Fibroblast of skin of left quadriceps (primary cell): ENCODE results near the gene KANK4.
"Not testable (repeated sequence)": the region's sequence is repeated elsewhere in the genome, so short reads cannot be mapped to it uniquely, and the experiment has no call there.

ENCODE experiments used
- DNase-seq, 2 experiments: peaks; one replicate each; pipeline ENCODE4 v3.0.0-alpha.2; 2013; ENCODE audit warnings: low read depth in 2 of 2

The KANK4 gene

GRCh38 chr1:62237950-62238374 lies 81.3 kb downstream of the KANK4 start:
- no peak for DNase-seq

- no peak for DNase-seq
Observed at GRCh38 chr1:62237361-62237760, 81.9 kb downstream of the KANK4 start.

- DNase-seq, result no peak
Observed at GRCh38 chr1:62235576-62235975, 83.7 kb downstream of the KANK4 start.

GRCh38 chr1:62234688-62235087 lies 84.5 kb downstream of the KANK4 start:
- DNase-seq, result no peak

- DNase-seq, result no peak
Observed at GRCh38 chr1:62233926-62234450, 85.2 kb downstream of the KANK4 start.

GRCh38 chr1:62232871-62233278 lies 86.4 kb downstream of the KANK4 start:
- no peak for DNase-seq

GRCh38 chr1:62230718-62231117 lies 88.5 kb downstream of the KANK4 start:
- DNase-seq, result peak; percentile 30 to 33

GRCh38 chr1:62229932-62230331 lies 89.3 kb downstream of the KANK4 start:
- no peak for DNase-seq

GRCh38 chr1:62229468-62229867 lies 89.8 kb downstream of the KANK4 start:
- no peak for DNase-seq

GRCh38 chr1:62228883-62229187 lies 90.4 kb downstream of the KANK4 start:
- DNase-seq, result no peak

GRCh38 chr1:62228136-62228882 lies 90.9 kb downstream of the KANK4 start:
- no peak for DNase-seq

GRCh38 chr1:62227496-62227895 lies 91.7 kb downstream of the KANK4 start:
- no peak for DNase-seq

GRCh38 chr1:62224182-62224581 lies 95.1 kb downstream of the KANK4 start:
- no peak for DNase-seq

GRCh38 chr1:62222321-62222720 lies 96.9 kb downstream of the KANK4 start:
- no peak for DNase-seq

- DNase-seq, result no peak
Observed at GRCh38 chr1:62221171-62221570, 98.1 kb downstream of the KANK4 start.

- not testable (repeated sequence) for DNase-seq
Observed at GRCh38 chr1:62220456-62220855, 98.8 kb downstream of the KANK4 start.

GRCh38 chr1:62218604-62219003 lies 100.6 kb downstream of the KANK4 start:
- DNase-seq, result no peak

- no peak for DNase-seq
Observed at GRCh38 chr1:62213075-62213914, 105.9 kb downstream of the KANK4 start.

GRCh38 chr1:62212411-62212810 lies 106.8 kb downstream of the KANK4 start:
- DNase-seq, result no peak

GRCh38 chr1:62210960-62211359 lies 108.3 kb downstream of the KANK4 start:
- DNase-seq, result no peak

GRCh38 chr1:62209931-62210595 lies 109.2 kb downstream of the KANK4 start:
- DNase-seq, result no peak

- DNase-seq, result no peak
Observed at GRCh38 chr1:62208970-62209369, 110.3 kb downstream of the KANK4 start.
